Measurements from ENCODE around the gene CGB2. TPM values are rescaled to one million over a fixed set of nuclear protein-coding genes. Genes with fewer than 3 reads are reported as not detected.

CGB2 gene
- total and polyA plus RNA-seq, 2 of the 13 experiments (the other 11 are each of a cell fraction or from before 2014, with no cell fraction given) = not detected

DNA sequence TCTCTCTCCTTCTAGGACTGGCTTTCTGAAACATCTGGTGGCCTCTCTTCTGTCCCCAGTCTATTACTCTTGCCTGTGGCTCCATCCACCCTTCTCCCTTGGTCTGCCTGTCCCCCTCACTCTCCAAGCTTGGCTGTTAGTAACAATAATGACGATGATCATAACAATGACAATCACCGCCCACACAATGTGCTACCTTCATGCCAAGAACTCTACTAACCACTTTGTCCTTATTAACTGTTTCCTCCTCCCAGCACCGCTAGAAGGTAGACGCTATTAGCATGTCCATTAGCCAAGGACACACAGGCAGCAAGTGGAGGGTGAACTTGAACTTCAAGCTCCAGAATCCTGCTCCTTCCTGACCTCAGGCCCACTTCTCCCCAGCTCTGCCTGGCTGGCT lies 41.3 kb upstream of the CGB2 start:
- CTCF ChIA-PET (ENCODE audit: low intra/inter-chr PET ratio, low total read pairs) = no interaction called here
- Histone ChIP-seq H3K9me3 (ENCODE audit: low read length) (no peaks in the 10 kb centered on the region), H3K4me2 (ENCODE audit: low read depth, low read length) (peak overlapping the region; percentile 10; the same call in 1 of the 2 replicates), H2AFZ (ENCODE audit: low read length) (no peak overlapping the region), H3K4me3 (replicated peaks in 1 of 3; ENCODE audit: insufficient read depth in 1 of 3, low read depth in 2 of 3, low read length in 3 of 3) (no peak overlapping the region), H3K9ac (ENCODE audit: insufficient read depth, low read depth, low read length) (0 out of 2 replicates have a peak overlapping the region, but pooled peaks have one; percentile 10), H4K20me1 (ENCODE audit: insufficient read depth, low read length) (no peaks in the 10 kb centered on the region), H3K4me1 (ENCODE audit: insufficient read depth, low read length) (peaks cover 32% of the 10 kb centered on the region), H3K27ac (ENCODE audit: extremely low read length, insufficient read depth, low read length) (no peak overlapping the region), H3K36me3 (replicated peaks in 1 of 2; ENCODE audit: control insufficient read depth in 1 of 2, insufficient read depth in 2 of 2, low read length in 2 of 2) (peaks cover 9 to 30% of the 10 kb centered on the region in 2 experiments; a peak in 4 of 5 replicates), H3K79me2 (ENCODE audit: insufficient read depth, low read length) (peaks cover 44% of the 10 kb centered on the region), H3K27me3 (ENCODE audit: control insufficient read depth in 1 of 2, insufficient read depth in 2 of 2, low read length in 2 of 2) (no peaks in the 10 kb centered on the region; a peak in 1 of 5 replicates)
- intact Hi-C loops (cut with micrococcal nuclease; ENCODE audit: unreplicated experiment) (no loop called here), in situ Hi-C loops (cut with HindIII; ENCODE audit: extremely low pct_ligation_motif_present, low pct_unique_long_range_greater_than_20kb) (no loop called here)
- POLR2A ChIA-PET = no interaction called here
- no peak for TF ChIP-seq DR1 (CRISPR knock-in tag; IDR thresholded peaks at IDR 0.05)
- TF ChIP-seq, protein P1, sequence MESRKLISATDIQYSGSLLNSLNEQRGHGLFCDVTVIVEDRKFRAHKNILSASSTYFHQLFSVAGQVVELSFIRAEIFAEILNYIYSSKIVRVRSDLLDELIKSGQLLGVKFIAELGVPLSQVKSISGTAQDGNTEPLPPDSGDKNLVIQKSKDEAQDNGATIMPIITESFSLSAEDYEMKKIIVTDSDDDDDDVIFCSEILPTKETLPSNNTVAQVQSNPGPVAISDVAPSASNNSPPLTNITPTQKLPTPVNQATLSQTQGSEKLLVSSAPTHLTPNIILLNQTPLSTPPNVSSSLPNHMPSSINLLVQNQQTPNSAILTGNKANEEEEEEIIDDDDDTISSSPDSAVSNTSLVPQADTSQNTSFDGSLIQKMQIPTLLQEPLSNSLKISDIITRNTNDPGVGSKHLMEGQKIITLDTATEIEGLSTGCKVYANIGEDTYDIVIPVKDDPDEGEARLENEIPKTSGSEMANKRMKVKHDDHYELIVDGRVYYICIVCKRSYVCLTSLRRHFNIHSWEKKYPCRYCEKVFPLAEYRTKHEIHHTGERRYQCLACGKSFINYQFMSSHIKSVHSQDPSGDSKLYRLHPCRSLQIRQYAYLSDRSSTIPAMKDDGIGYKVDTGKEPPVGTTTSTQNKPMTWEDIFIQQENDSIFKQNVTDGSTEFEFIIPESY (CRISPR knock-in tag; IDR thresholded peaks at IDR 0.05) = 0 out of 2 replicates have a peak, but pooled peaks have one; percentile 16
- FAIRE-seq (no peak), DNase-seq (ENCODE audit: low spot score) (no peak), ATAC-seq (no peak)
- no TSS peak for BruUV-seq (replicated peaks)
- 97% methylated on average over 4 of the region's 4 CpGs for WGBS (ENCODE audit: low lambda C conversion rate)

DNA sequence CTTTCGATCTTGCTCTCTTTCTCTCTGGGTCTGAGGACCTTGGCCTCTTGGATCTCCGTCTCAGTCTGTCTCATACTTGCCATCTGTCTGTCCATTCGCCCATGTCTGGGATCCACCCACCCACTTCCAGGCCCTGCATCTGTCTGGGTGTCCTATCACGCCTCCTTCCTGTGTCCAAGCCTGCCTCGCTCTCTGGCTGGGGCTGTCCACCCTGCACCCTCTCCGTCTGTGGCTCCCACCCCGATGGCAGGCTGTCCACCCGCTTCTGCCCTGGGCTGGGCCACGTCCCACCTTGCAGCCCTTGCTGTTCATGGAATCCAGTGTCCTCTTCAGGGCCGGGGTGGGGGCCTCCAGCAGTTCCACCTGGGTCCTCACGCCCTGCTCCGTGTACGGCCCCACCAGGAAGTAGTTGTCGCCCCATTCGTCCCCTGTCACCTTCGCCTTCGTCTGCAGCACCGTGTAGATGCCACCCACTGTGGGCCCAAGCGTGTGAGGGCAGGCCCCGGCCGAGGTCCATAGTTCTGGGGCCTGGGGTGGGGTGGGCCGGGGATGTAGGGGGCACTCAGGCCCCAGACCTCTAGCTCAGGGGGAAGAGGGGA lies 40.6 kb upstream of the CGB2 start:
- Histone ChIP-seq H3K27me3 (ENCODE audit: control insufficient read depth in 1 of 2, insufficient read depth in 2 of 2, low read length in 2 of 2) (no peaks in the 10 kb centered on the region; a peak in 1 of 5 replicates), H3K27ac (ENCODE audit: extremely low read length, insufficient read depth, low read length) (no peak overlapping the region), H3K4me3 (replicated peaks in 1 of 3; ENCODE audit: insufficient read depth in 1 of 3, low read depth in 2 of 3, low read length in 3 of 3) (peak overlapping the region in 2 of 3 experiments; percentile 93 to 98; a peak in 4 of 6 replicates), H3K79me2 (ENCODE audit: insufficient read depth, low read length) (peaks cover 49% of the 10 kb centered on the region), H3K4me2 (ENCODE audit: low read depth, low read length) (peak overlapping the region; percentile 93), H3K9me3 (ENCODE audit: low read length) (no peaks in the 10 kb centered on the region), H2AFZ (ENCODE audit: low read length) (no peak overlapping the region), H3K4me1 (ENCODE audit: insufficient read depth, low read length) (peaks cover 35% of the 10 kb centered on the region), H3K36me3 (replicated peaks in 1 of 2; ENCODE audit: control insufficient read depth in 1 of 2, insufficient read depth in 2 of 2, low read length in 2 of 2) (peaks cover 9 to 23% of the 10 kb centered on the region in 2 experiments; a peak in 4 of 5 replicates), H3K9ac (ENCODE audit: insufficient read depth, low read depth, low read length) (peak overlapping the region; percentile 85), H4K20me1 (ENCODE audit: insufficient read depth, low read length) (no peaks in the 10 kb centered on the region)
- FAIRE-seq (no peak), ATAC-seq (no peak), DNase-seq (ENCODE audit: low spot score) (no peak)
- BruUV-seq (replicated peaks) = no TSS peak
- ChIA-PET CTCF (ENCODE audit: low intra/inter-chr PET ratio, low total read pairs) (no interaction called here), POLR2A (no interaction called here)
- TF ChIP-seq PCBP1 (IDR thresholded peaks at IDR 0.05; ENCODE audit: borderline replicate concordance, low read depth, low read length) = no peak
- intact Hi-C loops (cut with micrococcal nuclease; ENCODE audit: unreplicated experiment) = no loop called here
- 94% methylated on average over 22 of the region's 22 CpGs for WGBS (ENCODE audit: low lambda C conversion rate)
- in situ Hi-C loops (cut with HindIII; ENCODE audit: extremely low pct_ligation_motif_present, low pct_unique_long_range_greater_than_20kb) = no loop called here
